ENCODE data around the gene TIGD4.
"Not testable (repeated sequence)": the region's sequence is repeated elsewhere in the genome, so short reads cannot be mapped to it uniquely, and the experiment has no call there.

Gene TIGD4

DNA sequence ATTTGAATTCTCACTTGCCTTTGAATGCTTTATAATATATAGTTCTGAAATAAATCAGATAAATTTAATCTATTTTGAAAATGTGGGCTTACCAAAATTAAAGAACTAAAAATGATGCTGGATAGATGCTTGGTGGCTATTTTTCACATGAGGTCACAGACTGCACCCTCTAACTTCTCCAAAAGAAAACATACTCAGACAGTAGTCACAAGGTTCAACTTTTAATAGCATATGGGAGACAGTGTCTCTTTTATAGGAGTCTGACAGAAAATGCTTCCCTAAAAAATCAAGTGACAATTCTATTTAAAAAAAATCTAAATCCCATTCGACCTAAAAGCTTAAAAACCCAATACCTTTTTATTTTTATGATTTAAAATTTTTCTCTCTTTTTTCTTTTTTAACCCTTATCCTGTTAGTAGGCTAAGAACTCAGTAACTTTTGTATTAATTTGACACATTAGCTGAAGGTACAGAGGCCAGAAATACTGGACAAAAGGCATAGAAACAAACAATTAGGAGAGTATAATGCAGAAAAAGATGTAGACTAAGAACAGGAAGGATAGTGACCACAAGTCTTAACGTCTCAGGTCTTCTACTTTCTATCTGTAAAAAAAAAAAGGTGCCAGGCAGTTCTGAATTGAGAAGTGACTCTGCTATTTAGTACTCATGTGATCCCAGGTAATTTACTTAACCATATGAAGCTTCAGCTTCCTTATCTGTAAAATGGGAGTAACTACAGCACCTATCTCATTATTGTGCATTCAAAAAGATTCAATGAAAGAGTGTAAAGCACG is 7.6 kb downstream of the TIGD4 start:
- DNase-seq: no peak
- no peak for TF ChIP-seq GATA1 (IDR thresholded peaks at IDR 0.05; ENCODE audit: low read depth, low read length)
- TF ChIP-seq POLR2A (IDR thresholded peaks at IDR 0.05; ENCODE audit: low read length): no peak

DNA sequence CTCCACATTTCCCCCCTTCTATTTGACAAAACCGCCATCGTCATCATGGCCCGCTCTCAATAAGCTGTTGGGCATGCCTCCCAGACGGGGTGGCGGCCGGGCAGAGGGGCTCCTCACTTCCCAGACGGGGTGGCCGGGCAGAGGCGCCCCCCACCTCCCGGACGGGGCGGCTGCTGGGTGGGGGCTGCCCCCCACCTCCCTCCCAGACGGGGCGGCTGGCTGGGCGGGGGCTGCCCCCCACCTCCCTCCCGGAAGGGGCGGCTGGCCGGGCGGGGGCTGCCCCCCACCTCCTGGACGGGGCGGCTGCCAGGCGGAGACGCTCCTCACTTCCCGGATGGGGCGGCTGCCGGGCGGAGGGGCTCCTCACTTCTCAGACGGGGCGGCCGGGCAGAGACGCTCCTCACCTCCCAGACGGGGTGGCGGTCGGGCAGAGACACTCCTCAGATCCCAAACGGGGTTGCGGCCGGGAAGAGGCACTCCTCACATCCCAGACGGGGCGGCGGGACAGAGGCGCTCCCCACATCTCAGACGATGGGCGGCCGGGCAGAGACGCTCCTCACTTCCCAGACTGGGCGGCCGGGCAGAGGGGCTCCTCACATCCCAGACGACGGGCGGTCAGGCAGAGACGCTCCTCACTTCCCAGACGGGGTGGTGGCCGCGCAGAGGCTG is 14.3 kb downstream of the TIGD4 start:
- not testable (repeated sequence) for DNase-seq

DNA sequence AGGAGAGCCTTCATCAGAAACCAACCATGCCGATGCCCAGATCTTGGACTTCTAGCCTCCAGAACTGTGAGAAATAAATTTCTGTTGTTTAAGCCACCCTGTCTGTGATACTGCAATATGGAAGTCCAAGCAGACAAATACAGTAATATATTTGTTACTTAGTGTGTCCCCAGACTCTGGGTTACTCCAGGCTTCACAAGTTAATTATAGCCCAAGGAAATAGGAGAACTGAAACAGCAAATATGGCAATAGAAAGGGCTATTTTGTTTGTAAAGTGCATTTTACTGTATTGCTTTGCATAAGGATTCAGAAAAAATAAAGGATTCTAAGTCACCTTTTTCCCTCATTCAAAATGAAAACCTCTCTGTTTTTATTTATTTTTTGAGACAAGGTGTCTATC is 15.7 kb downstream of the TIGD4 start:
- TF ChIP-seq GATA1 (IDR thresholded peaks at IDR 0.05; ENCODE audit: low read depth, low read length) (no peak), POLR2A (IDR thresholded peaks at IDR 0.05; ENCODE audit: low read length) (no peak)
- DNase-seq: no peak

DNA sequence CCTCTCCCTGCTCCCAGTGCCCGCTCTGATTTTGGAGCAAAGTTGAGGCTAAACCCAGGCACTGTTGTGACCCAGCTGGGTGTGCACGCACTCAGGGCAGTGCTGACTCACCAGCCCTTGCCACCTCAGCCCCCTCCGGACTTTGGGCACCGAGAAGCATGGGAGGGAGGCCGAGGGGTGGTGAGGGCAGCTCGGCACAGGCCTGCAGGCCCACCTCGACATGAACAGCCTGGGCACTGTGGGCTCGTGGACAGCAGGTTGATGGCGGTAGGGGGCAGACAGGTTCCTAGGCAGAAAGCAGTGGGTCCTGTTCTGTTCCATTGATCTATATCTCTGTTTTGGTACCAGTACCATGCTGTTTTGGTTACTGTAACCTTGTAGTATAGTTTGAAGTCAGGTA is 30.9 kb downstream of the TIGD4 start:
- no peak for DNase-seq

DNA sequence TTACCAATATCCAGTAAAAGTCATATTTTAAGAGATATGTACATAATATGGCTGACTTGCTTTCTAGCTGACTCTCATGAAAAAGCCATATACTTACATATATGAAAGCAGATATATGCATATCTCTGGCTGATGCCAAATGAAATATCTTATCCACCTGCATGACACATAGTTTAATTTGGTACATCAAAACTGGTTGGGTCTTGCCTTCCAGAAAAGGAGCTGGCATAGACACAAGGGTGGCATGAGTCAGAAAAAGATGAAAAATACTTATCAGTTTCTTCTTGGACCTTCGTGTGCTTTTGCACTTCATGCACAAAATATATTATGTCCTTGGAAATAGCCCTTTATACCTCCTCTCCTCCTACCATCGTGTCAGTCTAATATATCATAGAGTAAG is 32.1 kb downstream of the TIGD4 start:
- TF ChIP-seq GATA1 (IDR thresholded peaks at IDR 0.05; ENCODE audit: low read depth, low read length) (no peak), POLR2A (IDR thresholded peaks at IDR 0.05; ENCODE audit: low read length) (no peak)
- DNase-seq: no peak

More for the DNA sequence above, 30.9 kb downstream of the TIGD4 start:
- no peak for TF ChIP-seq GATA1 (IDR thresholded peaks at IDR 0.05; ENCODE audit: low read depth, low read length)
- no peak for TF ChIP-seq POLR2A (IDR thresholded peaks at IDR 0.05; ENCODE audit: low read length)

DNA sequence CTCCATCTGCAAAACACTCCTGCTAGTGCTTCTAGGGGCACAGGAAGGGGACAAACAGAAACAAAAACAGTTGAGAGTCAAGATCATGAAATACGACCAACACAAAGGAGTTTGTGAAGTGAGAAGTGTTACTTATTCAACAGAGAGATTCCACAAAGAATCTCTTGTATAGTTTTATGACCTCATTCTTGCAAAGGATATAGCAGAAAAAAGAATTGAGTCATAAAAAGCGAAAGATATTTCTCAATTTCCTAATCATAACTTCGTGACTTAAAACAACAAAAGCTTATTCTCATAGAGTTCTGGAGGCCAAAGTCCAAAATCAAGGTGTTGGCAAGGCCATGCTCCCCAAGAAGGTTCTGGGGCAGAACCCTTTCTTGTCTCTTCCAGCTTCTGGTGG is 40.7 kb downstream of the TIGD4 start:
- DNase-seq: no peak
- TF ChIP-seq POLR2A (IDR thresholded peaks at IDR 0.05; ENCODE audit: low read length): no peak
- TF ChIP-seq GATA1 (IDR thresholded peaks at IDR 0.05; ENCODE audit: low read depth, low read length): no peak

DNA sequence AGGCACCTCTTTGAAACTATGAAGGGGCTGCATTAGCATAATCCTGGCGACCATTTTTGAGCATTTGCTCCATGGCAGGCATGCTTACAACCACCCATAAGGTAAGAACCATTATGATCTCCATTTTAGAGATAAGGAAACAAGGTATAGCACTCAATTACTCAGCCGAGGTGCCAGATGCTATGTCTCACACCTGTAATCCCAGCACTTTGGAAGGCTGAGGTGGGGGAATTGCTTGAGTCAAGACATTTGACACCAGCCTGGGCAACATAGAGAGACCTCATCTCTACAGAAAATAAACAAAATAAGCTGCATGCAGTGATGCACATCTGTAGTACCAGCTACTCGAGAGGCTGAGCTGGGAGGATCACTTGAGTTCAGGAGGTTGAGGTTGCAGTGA is 43.6 kb downstream of the TIGD4 start:
- no peak for DNase-seq
- TF ChIP-seq GATA1 (IDR thresholded peaks at IDR 0.05; ENCODE audit: low read depth, low read length): no peak
- TF ChIP-seq POLR2A (IDR thresholded peaks at IDR 0.05; ENCODE audit: low read length): no peak

DNA sequence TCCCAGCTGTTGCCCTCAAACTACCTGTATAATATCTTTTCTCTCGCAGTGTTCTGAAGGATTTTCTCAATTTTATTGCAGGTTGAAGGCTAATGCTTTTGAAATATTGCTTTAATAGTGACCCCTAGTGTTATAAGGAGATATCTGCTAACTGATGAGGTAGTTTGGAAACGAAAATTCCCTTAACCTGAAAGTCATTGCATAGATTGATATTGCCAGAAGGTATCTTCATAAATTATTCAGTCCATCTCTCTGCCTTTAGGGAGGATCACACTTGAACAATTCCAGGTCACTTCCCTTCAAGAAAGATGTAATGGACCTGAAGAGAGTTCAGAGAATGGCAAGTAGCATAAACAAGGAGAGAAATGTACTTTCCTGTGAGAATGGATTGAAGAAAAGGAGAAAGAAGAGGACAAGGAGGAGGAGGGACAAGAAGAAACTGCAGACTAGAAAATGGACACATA is 44.1 kb downstream of the TIGD4 start:
- TF ChIP-seq GATA1 (IDR thresholded peaks at IDR 0.05; ENCODE audit: low read depth, low read length): no peak
- peak; percentile 23 to 49 for DNase-seq

DNA sequence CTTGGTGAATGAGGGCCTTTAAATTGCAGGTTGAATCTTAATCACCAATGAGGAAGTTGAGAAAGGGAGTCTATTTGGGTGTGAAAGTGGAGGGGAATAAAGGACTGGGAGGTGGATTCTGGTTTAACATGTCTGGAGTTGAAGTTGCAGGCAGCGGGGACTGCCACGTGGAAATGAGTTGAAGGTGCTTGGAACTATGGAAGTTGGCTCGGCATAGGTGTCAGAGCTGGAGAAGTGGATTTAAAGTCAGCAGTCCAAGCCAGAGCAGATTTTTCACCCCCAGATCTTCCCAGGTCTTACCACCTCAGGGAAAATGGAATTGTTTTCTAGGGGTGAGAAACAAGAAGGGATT is 44.9 kb downstream of the TIGD4 start:
- DNase-seq: no peak
- no peak for TF ChIP-seq POLR2A (IDR thresholded peaks at IDR 0.05; ENCODE audit: low read length)
- TF ChIP-seq GATA1 (IDR thresholded peaks at IDR 0.05; ENCODE audit: low read depth, low read length): no peak

DNA sequence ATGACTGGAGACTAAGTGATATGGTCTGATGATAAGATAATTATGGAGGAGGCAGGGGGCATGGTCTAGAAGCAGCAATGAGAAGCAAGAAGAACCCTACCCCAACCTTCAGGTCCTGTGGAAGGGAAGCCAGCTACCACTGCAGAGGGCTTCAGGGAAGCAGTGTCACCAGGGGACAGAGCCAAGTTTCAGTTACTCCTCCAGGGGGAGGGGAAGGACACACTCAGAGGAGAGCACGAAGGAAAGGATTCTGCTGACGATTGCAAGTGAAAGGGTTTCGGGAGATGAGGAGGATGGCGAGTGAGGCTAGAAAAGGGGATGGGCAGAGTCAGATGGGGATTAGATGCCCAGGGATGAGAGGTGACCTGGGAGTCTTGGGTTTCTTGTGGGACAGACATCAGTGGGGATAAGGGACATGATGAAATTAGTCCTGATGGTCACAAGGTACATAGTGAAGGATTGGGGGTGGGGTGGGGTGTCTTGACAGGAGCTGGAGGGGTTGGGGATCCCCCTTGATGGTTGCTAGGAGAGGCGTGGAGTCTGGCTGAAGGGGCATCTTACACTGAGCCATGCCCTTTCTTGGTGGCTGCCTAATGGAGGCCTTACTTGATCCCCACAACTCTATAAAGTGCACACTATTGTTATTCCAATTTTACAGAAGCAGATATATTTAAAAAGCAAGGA is 45.4 kb downstream of the TIGD4 start:
- DNase-seq: no peak
- TF ChIP-seq GATA1 (IDR thresholded peaks at IDR 0.05; ENCODE audit: low read depth, low read length) (no peak), POLR2A (IDR thresholded peaks at IDR 0.05; ENCODE audit: low read length) (no peak)

DNA sequence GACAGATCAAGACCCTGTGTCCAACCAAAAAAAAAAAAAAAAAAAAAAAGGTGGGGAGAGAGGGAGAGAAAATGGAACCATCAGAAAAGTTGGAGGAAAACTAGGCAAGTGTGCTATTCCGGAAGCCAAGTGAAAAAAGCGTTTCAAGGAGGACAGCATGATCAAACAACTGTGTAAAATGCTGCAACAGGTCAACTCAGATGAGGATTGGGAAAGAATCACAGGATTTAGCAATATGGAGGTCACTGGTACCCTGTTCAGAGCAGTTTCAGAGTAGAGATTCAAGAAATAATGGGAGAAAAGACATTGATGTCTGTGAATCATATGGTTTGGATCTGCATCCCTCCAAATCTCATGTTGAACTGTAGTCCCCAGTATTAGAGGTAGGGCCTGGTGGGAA is 47.5 kb downstream of the TIGD4 start:
- no peak for TF ChIP-seq GATA1 (IDR thresholded peaks at IDR 0.05; ENCODE audit: low read depth, low read length)
- no peak for TF ChIP-seq POLR2A (IDR thresholded peaks at IDR 0.05; ENCODE audit: low read length)
- no peak for DNase-seq

DNA sequence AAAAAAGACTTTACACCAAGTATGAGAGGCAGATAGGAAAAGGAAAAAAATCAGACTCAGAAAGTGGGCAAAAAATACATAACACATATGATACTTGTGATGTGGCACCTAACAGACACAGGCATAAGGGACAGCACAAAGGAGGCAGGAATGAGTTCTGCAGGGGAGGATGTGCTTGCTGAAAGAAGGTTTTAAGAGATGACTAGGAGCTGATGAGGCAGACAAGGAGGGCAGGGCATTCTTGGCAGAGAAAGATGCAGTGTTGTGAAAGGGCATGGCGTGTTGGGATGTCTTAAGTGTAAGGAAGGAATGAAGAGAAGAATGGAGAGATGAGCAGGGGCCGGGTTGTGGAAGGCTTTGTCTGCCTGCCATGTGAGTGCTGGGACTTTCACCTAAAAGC is 50.1 kb downstream of the TIGD4 start:
- DNase-seq: no peak
- TF ChIP-seq POLR2A (IDR thresholded peaks at IDR 0.05; ENCODE audit: low read length) (no peak), GATA1 (IDR thresholded peaks at IDR 0.05; ENCODE audit: low read depth, low read length) (no peak)

DNA sequence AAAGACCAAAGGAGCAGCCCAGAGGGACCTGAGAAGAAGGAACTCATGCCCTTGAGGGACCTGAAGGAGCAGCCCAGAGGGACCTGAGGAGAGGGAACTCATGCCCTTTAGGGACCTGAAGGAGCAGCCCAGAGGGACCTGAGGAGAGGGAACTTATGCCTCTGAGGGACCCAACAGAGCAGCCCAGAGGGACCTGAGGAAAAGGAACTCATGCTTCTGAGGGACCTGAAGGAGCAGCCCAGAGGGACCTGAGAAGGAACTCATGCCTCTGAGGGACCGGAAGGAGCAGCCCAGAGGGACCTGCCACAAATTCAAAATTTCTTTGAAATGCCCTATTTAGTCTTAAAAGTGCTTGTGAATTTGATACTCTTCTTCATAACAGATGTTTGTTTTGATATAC is 51.2 kb downstream of the TIGD4 start:
- TF ChIP-seq POLR2A (IDR thresholded peaks at IDR 0.05; ENCODE audit: low read length) (no peak), GATA1 (IDR thresholded peaks at IDR 0.05; ENCODE audit: low read depth, low read length) (no peak)
- no peak for DNase-seq

DNA sequence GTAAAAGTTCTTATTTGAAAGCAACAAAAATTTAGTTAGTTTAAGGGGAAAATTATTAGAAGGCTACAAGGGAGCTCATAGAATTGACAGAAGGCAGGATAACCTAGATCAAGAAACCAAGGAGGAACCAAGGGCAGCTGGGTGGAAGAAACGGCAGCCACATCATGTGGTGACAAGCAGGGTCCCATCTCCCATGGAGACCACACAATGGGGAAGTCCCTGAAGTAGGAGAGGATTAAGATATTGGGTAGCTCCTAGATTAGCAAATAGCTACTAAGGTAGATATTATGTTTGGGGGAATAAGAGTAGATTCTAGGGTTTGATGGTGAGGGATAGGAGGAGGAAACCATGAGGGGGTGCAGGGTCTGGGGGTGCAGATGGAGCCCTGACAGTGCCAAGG is 51.7 kb downstream of the TIGD4 start:
- DNase-seq: no peak
- TF ChIP-seq GATA1 (IDR thresholded peaks at IDR 0.05; ENCODE audit: low read depth, low read length) (no peak), POLR2A (IDR thresholded peaks at IDR 0.05; ENCODE audit: low read length) (no peak)

DNA sequence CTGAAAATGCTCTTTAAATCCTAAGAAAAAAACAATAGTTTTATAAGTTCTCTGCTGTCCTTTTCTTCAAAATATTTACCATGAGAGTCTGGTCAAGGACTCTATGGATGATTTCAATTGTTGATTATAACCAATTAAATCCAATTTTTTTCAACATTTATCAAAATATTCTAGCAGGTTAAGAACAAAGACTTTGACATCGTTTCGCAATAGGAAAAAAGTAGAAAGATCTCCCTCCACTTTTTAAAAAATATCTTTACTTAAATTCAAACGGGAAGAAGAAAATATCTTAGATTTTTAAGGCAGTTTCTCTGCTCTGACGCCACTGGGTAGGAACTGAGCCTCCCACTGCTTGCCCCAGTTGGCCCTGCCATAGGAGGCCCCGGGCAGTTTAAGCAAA is 55.0 kb downstream of the TIGD4 start:
- no peak for TF ChIP-seq POLR2A (IDR thresholded peaks at IDR 0.05; ENCODE audit: low read length)
- TF ChIP-seq GATA1 (IDR thresholded peaks at IDR 0.05; ENCODE audit: low read depth, low read length): no peak
- DNase-seq: no peak

All from erythroblast (primary cell).